ENCODE results near the gene KRT5.

DNA sequence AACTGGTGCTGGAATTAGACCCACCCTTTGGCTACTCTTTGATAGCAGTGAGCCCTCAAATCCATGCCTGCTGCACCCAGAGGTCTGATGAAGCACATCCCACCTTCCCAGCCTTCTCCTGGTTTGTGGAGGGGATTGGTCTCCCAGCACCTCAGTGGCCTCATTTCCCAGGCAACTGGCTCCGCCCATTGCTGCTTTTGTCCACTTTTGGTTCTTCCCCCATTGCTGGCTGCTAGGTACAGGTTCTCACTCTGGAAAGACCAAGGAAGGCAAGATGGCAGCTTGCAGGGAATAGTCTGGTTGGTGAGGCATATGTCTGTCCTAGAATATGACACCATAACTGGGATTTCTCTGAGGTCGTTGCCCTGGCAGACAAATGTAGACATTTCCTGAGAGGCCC is 10.2 kb upstream of the KRT5 start:
- no peak for TF ChIP-seq POLR2A (IDR thresholded peaks at IDR 0.05)
- TF ChIP-seq, protein P1, sequence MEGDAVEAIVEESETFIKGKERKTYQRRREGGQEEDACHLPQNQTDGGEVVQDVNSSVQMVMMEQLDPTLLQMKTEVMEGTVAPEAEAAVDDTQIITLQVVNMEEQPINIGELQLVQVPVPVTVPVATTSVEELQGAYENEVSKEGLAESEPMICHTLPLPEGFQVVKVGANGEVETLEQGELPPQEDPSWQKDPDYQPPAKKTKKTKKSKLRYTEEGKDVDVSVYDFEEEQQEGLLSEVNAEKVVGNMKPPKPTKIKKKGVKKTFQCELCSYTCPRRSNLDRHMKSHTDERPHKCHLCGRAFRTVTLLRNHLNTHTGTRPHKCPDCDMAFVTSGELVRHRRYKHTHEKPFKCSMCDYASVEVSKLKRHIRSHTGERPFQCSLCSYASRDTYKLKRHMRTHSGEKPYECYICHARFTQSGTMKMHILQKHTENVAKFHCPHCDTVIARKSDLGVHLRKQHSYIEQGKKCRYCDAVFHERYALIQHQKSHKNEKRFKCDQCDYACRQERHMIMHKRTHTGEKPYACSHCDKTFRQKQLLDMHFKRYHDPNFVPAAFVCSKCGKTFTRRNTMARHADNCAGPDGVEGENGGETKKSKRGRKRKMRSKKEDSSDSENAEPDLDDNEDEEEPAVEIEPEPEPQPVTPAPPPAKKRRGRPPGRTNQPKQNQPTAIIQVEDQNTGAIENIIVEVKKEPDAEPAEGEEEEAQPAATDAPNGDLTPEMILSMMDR (IDR thresholded peaks at IDR 0.05): no peak
